H9 (cell line): ENCODE data around the gene DYRK1B. TPM values are rescaled to one million over a fixed set of nuclear protein-coding genes. Genes with fewer than 3 reads are reported as not detected.

Source experiments
- DNase-seq: peaks from one replicate; pipeline ENCODE4 v3.0.0-alpha.2; 2017
- H2AFZ ChIP-seq: one replicate; pipeline ENCODE4 v1.6.1; 2013; ENCODE audit warnings: mild to moderate bottlenecking, low read length, control low read depth, moderate library complexity
- H2AK5ac ChIP-seq: 2 replicates; pipeline ENCODE4 v1.6.1; 2013; ENCODE audit warnings: low read length, control low read depth, mixed read lengths; ENCODE audit not compliant: insufficient read length
- H2BK120ac ChIP-seq: one replicate; pipeline ENCODE4 v1.6.1; 2013; ENCODE audit warnings: low read depth, mild to moderate bottlenecking, low read length, control low read depth, inconsistent platforms; ENCODE audit not compliant: poor library complexity, severe bottlenecking
- H2BK12ac ChIP-seq: 2 replicates; pipeline ENCODE4 v1.6.1; 2013; ENCODE audit warnings: low read length, control low read depth, mixed read lengths, low read depth; ENCODE audit not compliant: insufficient read length
- H2BK15ac ChIP-seq: 2 replicates; pipeline ENCODE4 v1.6.1; 2013; ENCODE audit warnings: low read depth, low read length, control low read depth
- H2BK20ac ChIP-seq: one replicate; pipeline ENCODE4 v1.6.1; 2013; ENCODE audit warnings: low read depth, mild to moderate bottlenecking, low read length, control low read depth, inconsistent platforms; ENCODE audit not compliant: poor library complexity, severe bottlenecking
- H2BK5ac ChIP-seq: 2 replicates; pipeline ENCODE4 v1.6.1; 2013; ENCODE audit warnings: low read length, control low read depth, mixed read lengths; ENCODE audit not compliant: insufficient read length
- H3K14ac ChIP-seq: 2 replicates; pipeline ENCODE4 v1.6.1; 2013; ENCODE audit warnings: low read length, control low read depth; ENCODE audit not compliant: insufficient read depth
- H3K18ac ChIP-seq: 2 replicates; pipeline ENCODE4 v1.6.1; 2013; ENCODE audit warnings: low read depth, mild to moderate bottlenecking, mixed read lengths, low read length, control low read depth; ENCODE audit not compliant: insufficient read length
- H3K23ac ChIP-seq: 2 replicates; pipeline ENCODE4 v1.6.1; 2013; ENCODE audit warnings: low read length, control low read depth, mixed read lengths, low read depth; ENCODE audit not compliant: insufficient read length
- H3K23me2 ChIP-seq: 2 replicates; pipeline ENCODE4 v1.6.1; 2013; ENCODE audit warnings: low read depth, mild to moderate bottlenecking, mixed read lengths, low read length, control low read depth; ENCODE audit not compliant: insufficient read length, poor library complexity, severe bottlenecking
- H3K27ac ChIP-seq: 2 replicates; pipeline ENCODE4 v1.5.1; 2013; ENCODE audit warnings: low read length, control low read depth, mixed read lengths, low read depth; ENCODE audit not compliant: insufficient read length
- H3K27me3 ChIP-seq: 2 replicates; pipeline ENCODE4 v1.6.1; 2013; ENCODE audit warnings: low read length, control low read depth, inconsistent platforms; ENCODE audit not compliant: insufficient read depth
- H3K4ac ChIP-seq: 2 replicates; pipeline ENCODE4 v1.6.1; 2013; ENCODE audit warnings: low read depth, mild to moderate bottlenecking, control low read depth, inconsistent platforms, low read length, moderate library complexity
- H3K4me1 ChIP-seq: 2 replicates; pipeline ENCODE4 v1.6.1; 2013; ENCODE audit warnings: low read length, control low read depth, inconsistent platforms; ENCODE audit not compliant: insufficient read depth
- H3K4me2 ChIP-seq: 2 replicates; pipeline ENCODE4 v1.6.1; 2013; ENCODE audit warnings: low read length, control low read depth, mixed read lengths; ENCODE audit not compliant: insufficient read length, insufficient read depth
- H3K56ac ChIP-seq: 2 replicates; pipeline ENCODE4 v1.6.1; 2013; ENCODE audit warnings: low read depth, mild to moderate bottlenecking, mixed read lengths, low read length, control low read depth; ENCODE audit not compliant: insufficient read length
- H3K79me1 ChIP-seq: 2 replicates; pipeline ENCODE4 v1.6.1; 2013; ENCODE audit warnings: low read depth, mild to moderate bottlenecking, moderate library complexity, low read length, control low read depth, inconsistent platforms; ENCODE audit not compliant: insufficient read depth, poor library complexity, severe bottlenecking
- H3K79me2 ChIP-seq: 2 replicates; pipeline ENCODE4 v1.6.1; 2013; ENCODE audit warnings: low read length, control low read depth, inconsistent platforms; ENCODE audit not compliant: insufficient read depth
- H3K9ac ChIP-seq: 2 replicates; pipeline ENCODE4 v1.6.1; 2013; ENCODE audit warnings: low read length, control low read depth, mixed read lengths; ENCODE audit not compliant: insufficient read length; ENCODE audit errors: extremely low read depth
- H3K9me3 ChIP-seq: one replicate; pipeline ENCODE4 v1.6.1; 2013; ENCODE audit warnings: low read depth, low read length, inconsistent platforms; ENCODE audit not compliant: control insufficient read depth
- H3T11ph ChIP-seq: one replicate; pipeline ENCODE4 v1.6.1; 2013; ENCODE audit warnings: mild to moderate bottlenecking, low read length, control low read depth, inconsistent platforms
- H4K20me1 ChIP-seq: one replicate; pipeline ENCODE4 v1.6.1; 2013; ENCODE audit not compliant: control insufficient read depth, insufficient read length, insufficient read depth
- H4K5ac ChIP-seq: 2 replicates; pipeline ENCODE4 v1.6.1; 2013; ENCODE audit warnings: low read depth, mild to moderate bottlenecking, mixed read lengths, low read length, control low read depth; ENCODE audit not compliant: insufficient read length
- H4K8ac ChIP-seq: replicated peaks from 2 replicates; pipeline ENCODE4 v1.6.1; 2013; ENCODE audit warnings: low read length, control low read depth, mixed read lengths, low read depth; ENCODE audit not compliant: insufficient read length
- H4K91ac ChIP-seq: 2 replicates; pipeline ENCODE4 v1.6.1; 2013; ENCODE audit warnings: low read depth, mild to moderate bottlenecking, moderate library complexity, mixed read lengths, low read length, control low read depth; ENCODE audit not compliant: insufficient read length
- H3K27ac Mint-ChIP-seq, 3 experiments: 2 replicates in 2 of 3; 3 replicates in 1 of 3; pipeline ENCODE4 v1.8.0; 2020 to 2021; ENCODE audit warnings: mixed read lengths in 3 of 3, mild to moderate bottlenecking in 1 of 3, moderate library complexity in 1 of 3
- H3K27me3 Mint-ChIP-seq: 2 replicates; pipeline ENCODE4 v1.8.0; 2021; ENCODE audit warnings: low read depth, mild to moderate bottlenecking, moderate library complexity, mixed read lengths
- H3K36me3 Mint-ChIP-seq, 3 experiments: 2 replicates in 2 of 3; 3 replicates in 1 of 3; pipeline ENCODE4 v1.8.0; 2020 to 2021; ENCODE audit warnings: low read depth in 3 of 3, mixed read lengths in 3 of 3; ENCODE audit not compliant: insufficient read depth in 1 of 3
- H3K4me1 Mint-ChIP-seq, 2 experiments: 2 replicates each; pipeline ENCODE4 v1.8.0; 2020; ENCODE audit warnings: mixed read lengths in 2 of 2
- H3K4me3 Mint-ChIP-seq, 2 experiments: 2 replicates in 1 of 2; 3 replicates in 1 of 2; pipeline ENCODE4 v1.8.0; 2020 to 2021; ENCODE audit warnings: mild to moderate bottlenecking in 2 of 2, mixed read lengths in 2 of 2, moderate library complexity in 1 of 2
- H3K9me3 Mint-ChIP-seq, 2 experiments: 2 replicates in 1 of 2; 3 replicates in 1 of 2; pipeline ENCODE4 v1.8.0; 2020; ENCODE audit warnings: mild to moderate bottlenecking in 2 of 2, mixed read lengths in 2 of 2, moderate library complexity in 1 of 2
- CTCF ChIP-seq: fragments of 200-600 bp; sonication (generic); conservative IDR thresholded peaks from 3 replicates; pipeline ENCODE4 v1.8.0; 2021; ENCODE audit warnings: antibody characterized with exemption, mild to moderate bottlenecking
- WGBS: extraction: QIAGEN DNeasy Blood & Tissue Kit; methylation state at CpG from one replicate; pipeline ENCODE4 v1.1.7; 2013; ENCODE audit warnings: missing lambda C conversion rate, low lambda C conversion rate, mixed read lengths; ENCODE audit not compliant: insufficient read length; ENCODE audit errors: extremely low coverage; 5-methylcytosine and 5-hydroxymethylcytosine counted together
- total RNA-seq: library from RNA; stranded (reverse); gene quantifications from 2 replicates; pipeline ENCODE4 v1.2.1, GENCODE V29; 2021

DYRK1B gene
- total RNA-seq, 1 experiment from 2014 or later, result 14.3 TPM

DNA sequence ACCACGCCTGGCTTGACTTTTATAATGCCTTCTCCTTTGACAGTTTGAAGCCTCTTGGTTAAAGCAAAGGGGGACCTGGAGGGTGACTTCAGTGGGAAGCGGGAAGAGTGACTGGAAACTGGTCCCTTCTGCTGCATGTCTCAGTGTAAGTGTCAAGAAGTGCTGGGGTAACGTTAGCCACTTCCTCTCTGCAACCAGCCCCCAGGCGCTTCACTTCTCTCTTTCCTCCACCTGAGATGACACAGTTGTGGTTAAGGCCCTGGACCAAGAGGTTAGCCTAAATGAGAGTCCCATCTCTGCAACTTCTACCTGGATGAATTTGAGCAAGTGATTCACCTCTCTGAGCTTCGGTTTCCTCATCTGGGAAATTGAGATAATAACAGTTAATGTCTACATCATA, 39.0 kb downstream of the DYRK1B start:
- Histone ChIP-seq H2AFZ (no peak overlapping the region), H3K9ac (no peak overlapping the region), H3K4ac (no peak overlapping the region), H2AK5ac (no peak overlapping the region), H3K27ac (no peak overlapping the region), H4K20me1 (no peaks in the 10 kb centered on the region), H2BK20ac (no peak overlapping the region), H3K4me2 (no peak overlapping the region), H2BK12ac (no peak overlapping the region), H3K23ac (no peak overlapping the region), H3K4me1 (no peaks in the 10 kb centered on the region; the same call in 1 of the 2 replicates), H3K23me2 (peaks cover 3% of the 10 kb centered on the region), H3K79me2 (no peaks in the 10 kb centered on the region), H4K91ac (no peak overlapping the region), H3K18ac (no peak overlapping the region), H2BK5ac (no peak overlapping the region), H3K27me3 (no peaks in the 10 kb centered on the region), H4K5ac (no peak overlapping the region), H2BK15ac (no peak overlapping the region), H3K56ac (no peak overlapping the region), H4K8ac (no peak overlapping the region), H2BK120ac (no peak overlapping the region), H3T11ph (no peak overlapping the region), H3K9me3 (no peaks in the 10 kb centered on the region), H3K79me1 (no peaks in the 10 kb centered on the region), H3K14ac (no peak overlapping the region)
- Mint-ChIP-seq H3K36me3 (no peaks in the 10 kb centered on the region), H3K9me3 (no peaks in the 10 kb centered on the region), H3K27me3 (no peaks in the 10 kb centered on the region), H3K27ac (no peak overlapping the region), H3K4me1 (peaks cover 22 to 33% of the 10 kb centered on the region in 2 experiments), H3K4me3 (no peak overlapping the region)
- whole genome bisulfite sequencing, result no CpG with 5 or more reads among the region's 5 CpGs
- DNase-seq, result no peak
- no peak for TF ChIP-seq CTCF
